ENCODE data around the gene KLHL35.

DNA sequence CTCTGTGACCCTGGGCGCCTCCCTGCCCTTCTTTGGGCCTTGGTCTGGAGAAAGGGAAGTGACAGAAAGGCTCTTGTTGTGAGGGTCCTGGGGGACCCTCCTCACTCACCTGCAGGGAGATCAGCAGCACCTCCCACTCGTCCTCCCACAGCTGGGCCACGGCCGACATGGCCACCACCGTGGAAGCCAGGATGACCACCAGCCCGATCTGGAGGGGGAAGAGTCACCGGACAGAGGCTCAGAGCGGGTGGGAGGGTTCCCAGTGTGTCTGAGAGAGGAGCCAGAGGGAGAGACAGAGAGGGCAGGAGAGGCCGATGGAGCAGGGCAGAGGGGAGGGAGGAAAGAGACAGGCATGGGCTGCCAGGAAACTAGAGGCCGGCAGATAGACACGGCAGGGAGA is 16.8 kb upstream of the KLHL35 start:
- TF ChIP-seq CTCF (IDR thresholded peaks at IDR 0.05; ENCODE audit: borderline replicate concordance, extremely low read depth, low read length, poor library complexity, severe bottlenecking) = no peak
- no peak for TF ChIP-seq EZH2 (IDR thresholded peaks at IDR 0.05; ENCODE audit: borderline replicate concordance, low read depth, low read length, severe bottlenecking)
